Thyroid gland (tissue), 4 donors: ENCODE data around the gene SEMA3A. TPM values are rescaled to one million over a fixed set of nuclear protein-coding genes. Genes with fewer than 3 reads are reported as not detected.

ENCODE experiments used
- DNase-seq, 2 donors: peaks; one replicate each; pipeline ENCODE4 v3.0.0-alpha.2; 2019
- H3K27ac ChIP-seq, 3 donors: fragments of 200-600 bp; sonication (generic); 1 replicate in 2 of 3; 2 replicates in 1 of 3; pipeline ENCODE4 v1.5.1; 2016 to 2019; ENCODE audit warnings: mild to moderate bottlenecking in 1 of 3, moderate library complexity in 1 of 3
- H3K27me3 ChIP-seq: fragments of 200-600 bp; sonication (generic); one replicate; pipeline ENCODE4 v1.5.1; 2019
- H3K36me3 ChIP-seq, 2 donors: fragments of 200-600 bp; sonication (generic); one replicate each; pipeline ENCODE4 v1.5.1; 2016 to 2019
- H3K4me1 ChIP-seq, 2 donors: fragments of 200-600 bp; sonication (generic); one replicate each; pipeline ENCODE4 v1.5.1; 2017 to 2019
- H3K4me3 ChIP-seq, 3 donors: fragments of 200-600 bp; sonication (generic); replicated peaks in 1 of 3; 1 replicate in 2 of 3; 2 replicates in 1 of 3; pipeline ENCODE4 v1.5.1; 2016; ENCODE audit warnings: mild to moderate bottlenecking in 1 of 3
- H3K9me3 ChIP-seq: fragments of 200-600 bp; sonication (generic); one replicate; pipeline ENCODE4 v1.5.1; 2017
- CTCF ChIP-seq, 6 experiments: fragments of 200-600 bp in 3 of 6; fragments of 450-650 bp in 3 of 6; sonication (generic) in 3 of 6; IDR thresholded peaks; one replicate each; pipeline ENCODE4 v1.5.1; 2016 to 2019; ENCODE audit warnings: antibody characterized with exemption in 6 of 6, mild to moderate bottlenecking in 2 of 6, inconsistent platforms in 1 of 6, moderate library complexity in 1 of 6
- POLR2A ChIP-seq, 2 donors: fragments of 450-650 bp; IDR thresholded peaks; one replicate each; pipeline ENCODE4 v1.6.1; 2017; ENCODE audit warnings: antibody characterized with exemption in 2 of 2, mild to moderate bottlenecking in 2 of 2, moderate library complexity in 1 of 2
- WGBS, 2 donors: methylation state at CpG; one replicate each; pipeline ENCODE4 v1.1.5; 2017; 5-methylcytosine and 5-hydroxymethylcytosine counted together
- intact Hi-C: fragments of 100-400 bp; cut with DNase I; formaldehyde crosslinking; loops from one replicate; pipeline ENCODE4 v1.15.1; 2023
- total RNA-seq, 4 donors: library from RNA; depleted of rRNA; stranded (reverse); fragments of >200 nt; gene quantifications; one replicate each; pipeline ENCODE4 v1.2.3, GENCODE V29; 2016

Gene SEMA3A
- total RNA-seq, 4 donors from 2014 or later, result 6.5 to 18.0 (median 13.0) TPM

GRCh38 chr7:84009051-84009450, 185.5 kb downstream of the SEMA3A start:
- no peaks in the 10 kb centered on the region for H3K27me3 ChIP-seq
- no peak for DNase-seq
- intact Hi-C loops, result no loop called here
- TF ChIP-seq POLR2A (IDR thresholded peaks at IDR 0.05) (no peak), CTCF (IDR thresholded peaks at IDR 0.05) (no peak)
- no peaks in the 10 kb centered on the region for H3K4me1 ChIP-seq
- no peak overlapping the region for H3K4me3 ChIP-seq
- H3K27ac ChIP-seq, result no peak overlapping the region
- H3K9me3 ChIP-seq, result no peaks in the 10 kb centered on the region
- H3K36me3 ChIP-seq, result no peaks in the 10 kb centered on the region

GRCh38 chr7:84003191-84003590, 191.4 kb downstream of the SEMA3A start:
- intact Hi-C loops, result no loop called here
- Histone ChIP-seq H3K27ac (no peak overlapping the region), H3K27me3 (no peaks in the 10 kb centered on the region), H3K4me1 (no peaks in the 10 kb centered on the region), H3K9me3 (no peaks in the 10 kb centered on the region), H3K4me3 (no peak overlapping the region), H3K36me3 (no peaks in the 10 kb centered on the region)
- DNase-seq, result no peak
- no peak for TF ChIP-seq POLR2A (IDR thresholded peaks at IDR 0.05)
- no peak for TF ChIP-seq CTCF (IDR thresholded peaks at IDR 0.05)
- 96 to 98% methylated on average over 1 of the region's 1 CpG for WGBS, 2 donors

- no peak for DNase-seq
- no peaks in the 10 kb centered on the region for H3K9me3 ChIP-seq
- no peak overlapping the region for H3K27ac ChIP-seq
- no peak overlapping the region for H3K4me3 ChIP-seq
- no peaks in the 10 kb centered on the region for H3K4me1 ChIP-seq
- 43 to 45% methylated on average over 3 of the region's 3 CpGs for WGBS, 2 donors
- TF ChIP-seq CTCF (IDR thresholded peaks at IDR 0.05) (no peak), POLR2A (IDR thresholded peaks at IDR 0.05) (no peak)
- no peaks in the 10 kb centered on the region for H3K36me3 ChIP-seq
- intact Hi-C loops, result no loop called here
- no peaks in the 10 kb centered on the region for H3K27me3 ChIP-seq
Measured at GRCh38 chr7:84002348-84002747, 192.2 kb downstream of the SEMA3A start.

- TF ChIP-seq POLR2A (IDR thresholded peaks at IDR 0.05) (no peak), CTCF (IDR thresholded peaks at IDR 0.05) (no peak)
- H3K4me3 ChIP-seq, result no peak overlapping the region
- DNase-seq, result no peak
- intact Hi-C loops, result no loop called here
- H3K27ac ChIP-seq, result no peak overlapping the region
- H3K4me1 ChIP-seq, result no peaks in the 10 kb centered on the region
- no peaks in the 10 kb centered on the region for H3K27me3 ChIP-seq
- no peaks in the 10 kb centered on the region for H3K36me3 ChIP-seq
- H3K9me3 ChIP-seq, result no peaks in the 10 kb centered on the region
- 0% methylated on average over 1 of the region's 1 CpG for whole genome bisulfite sequencing, 2 donors
Measured at GRCh38 chr7:83996879-83997278, 197.7 kb downstream of the SEMA3A start.

- Histone ChIP-seq H3K27ac (no peak overlapping the region), H3K4me3 (no peak overlapping the region), H3K36me3 (no peaks in the 10 kb centered on the region), H3K9me3 (no peaks in the 10 kb centered on the region), H3K27me3 (no peaks in the 10 kb centered on the region), H3K4me1 (no peaks in the 10 kb centered on the region)
- intact Hi-C loops, result no loop called here
- DNase-seq, result no peak
- TF ChIP-seq CTCF (IDR thresholded peaks at IDR 0.05) (no peak), POLR2A (IDR thresholded peaks at IDR 0.05) (no peak)
- WGBS, 2 donors, result 72 to 73% methylated on average over 1 of the region's 1 CpG
Measured at GRCh38 chr7:83987764-83988163, 206.8 kb downstream of the SEMA3A start.
